T-cell (primary cell): ENCODE results near the gene PDE7B. TPM values are rescaled to one million over a fixed set of nuclear protein-coding genes. Genes with fewer than 3 reads are reported as not detected.

ENCODE experiments used
- ATAC-seq, 4 experiments: fragments of 200-7000 bp in 3 of 4; fragments of 150-1000 bp in 1 of 4; cut with Tn5 transposase; replicated peaks in 1 of 4; 1 replicate in 3 of 4; 2 replicates in 1 of 4; pipeline ENCODE4 v1.10.0; 2021; ENCODE audit warnings: moderate library complexity in 3 of 4, mild to moderate bottlenecking in 2 of 4, moderate number of reproducible peaks in 1 of 4
- CTCF ChIA-PET, 2 donors: fragments of 300-600 bp; sonication (Branson Sonifier 250); formaldehyde crosslinking; loops; one replicate each; lab custom pipeline; 2022; ENCODE audit warnings: antibody characterized with exemption in 2 of 2; lab: Charles Lee
- POLR2A ChIA-PET, 2 donors: fragments of 300-600 bp; sonication (Branson Sonifier 250); formaldehyde crosslinking; loops; one replicate each; lab custom pipeline; 2022; ENCODE audit warnings: antibody characterized with exemption in 2 of 2; lab: Charles Lee
- DNase-seq, 35 experiments: peaks; one replicate each; pipeline versions ENCODE4 v3.0.0 to v3.0.0-alpha.2; 2013 to 2023
- H3K27ac ChIP-seq: one replicate; pipeline ENCODE4 v1.5.1; 2013; ENCODE audit warnings: low read length
- H3K27me3 ChIP-seq, 2 experiments: replicated peaks in 1 of 2; 1 replicate in 1 of 2; 2 replicates in 1 of 2; pipeline versions ENCODE4 v1.6.1 to v1.7.0; 2013; ENCODE audit warnings: low read length in 1 of 2, mixed read lengths in 1 of 2; ENCODE audit not compliant: control insufficient read depth in 2 of 2, insufficient read depth in 2 of 2; ENCODE audit errors: extremely low read depth in 1 of 2
- H3K36me3 ChIP-seq, 2 donors: 1 replicate in 1 of 2; 2 replicates in 1 of 2; pipeline versions ENCODE4 v1.6.1 to v1.7.0; 2013; ENCODE audit warnings: low read length in 1 of 2; ENCODE audit not compliant: control insufficient read depth in 2 of 2, insufficient read depth in 1 of 2; ENCODE audit errors: extremely low read depth in 1 of 2
- H3K4me1 ChIP-seq, 2 experiments: 1 replicate in 1 of 2; 2 replicates in 1 of 2; pipeline versions ENCODE4 v1.6.1 to v1.7.0; 2013; ENCODE audit warnings: low read length in 2 of 2, mixed read lengths in 1 of 2; ENCODE audit not compliant: insufficient read depth in 2 of 2, control insufficient read depth in 1 of 2; ENCODE audit errors: extremely low read depth in 1 of 2
- H3K4me3 ChIP-seq, 2 donors: 1 replicate in 1 of 2; 2 replicates in 1 of 2; pipeline versions ENCODE4 v1.5.1 to v1.7.0; 2013; ENCODE audit warnings: mild to moderate bottlenecking in 2 of 2, low read length in 1 of 2, moderate library complexity in 1 of 2; ENCODE audit not compliant: control insufficient read depth in 1 of 2; ENCODE audit errors: extremely low read depth in 1 of 2
- H3K9me3 ChIP-seq: 2 replicates; pipeline ENCODE4 v1.7.0; 2013
- H3K27ac Mint-ChIP-seq, 2 donors: one replicate each; pipeline ENCODE4 v1.8.0; 2020 to 2021; ENCODE audit warnings: mild to moderate bottlenecking in 2 of 2, mixed read lengths in 2 of 2
- H3K27me3 Mint-ChIP-seq, 2 donors: one replicate each; pipeline ENCODE4 v1.8.0; 2021 to 2022; ENCODE audit warnings: mixed read lengths in 2 of 2
- H3K36me3 Mint-ChIP-seq: one replicate; pipeline ENCODE4 v1.8.0; 2021; ENCODE audit warnings: mixed read lengths
- H3K4me1 Mint-ChIP-seq, 3 donors: one replicate each; pipeline ENCODE4 v1.8.0; 2020 to 2022; ENCODE audit warnings: mixed read lengths in 3 of 3, mild to moderate bottlenecking in 1 of 3
- H3K4me3 Mint-ChIP-seq, 3 donors: one replicate each; pipeline ENCODE4 v1.8.0; 2020 to 2022; ENCODE audit warnings: mild to moderate bottlenecking in 3 of 3, mixed read lengths in 3 of 3, moderate library complexity in 3 of 3
- H3K9me3 Mint-ChIP-seq, 3 donors: one replicate each; pipeline ENCODE4 v1.8.0; 2020 to 2022; ENCODE audit warnings: mixed read lengths in 3 of 3
- WGBS: methylation state at CpG from one replicate; pipeline ENCODE4 v1.1.5; 2013; ENCODE audit warnings: missing lambda C conversion rate; ENCODE audit not compliant: insufficient coverage; 5-methylcytosine and 5-hydroxymethylcytosine counted together
- total RNA-seq, 35 experiments: library from RNA in 6 of 35; stranded (reverse) in 6 of 35; fragments of 120-200 nt in 1 of 35; gene quantifications; one replicate each; pipeline versions ENCODE4 v1.2.1 to v1.2.4 and lab custom pipeline; 2013 to 2026

Gene PDE7B
- total RNA-seq, 5 donors from 2014 or later (not counting 1 experiment from before 2014, with no cell fraction given): 0.35 to 1.5 (median 0.69) TPM

DNA sequence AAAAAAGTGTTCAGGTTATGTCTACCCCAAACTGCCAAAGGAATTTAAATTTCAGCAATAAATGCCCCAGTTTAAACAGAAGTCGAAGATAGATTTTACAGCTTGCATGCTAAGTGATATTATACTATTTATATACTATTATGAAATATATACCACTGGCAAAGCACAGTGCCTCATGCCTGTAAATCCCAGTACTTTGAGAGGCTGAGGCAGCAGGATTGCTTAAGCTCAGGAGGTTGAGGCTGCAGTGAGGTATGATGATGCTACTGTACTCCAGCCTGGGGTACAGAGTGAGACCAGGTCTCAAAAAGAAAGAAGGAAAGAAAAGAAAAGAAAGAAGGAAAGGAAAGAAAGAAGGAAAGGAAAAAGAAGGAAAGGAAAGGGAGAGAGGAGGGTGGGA, 296.6 kb downstream of the PDE7B start:
- H3K27me3 ChIP-seq: no peaks in the 10 kb centered on the region
- no peak overlapping the region for H3K4me3 Mint-ChIP-seq
- H3K4me3 ChIP-seq: no peak overlapping the region
- H3K4me1 Mint-ChIP-seq: no peaks in the 10 kb centered on the region
- H3K9me3 Mint-ChIP-seq: no peaks in the 10 kb centered on the region
- ATAC-seq (no peak), DNase-seq (no peak)
- H3K4me1 ChIP-seq: no peaks in the 10 kb centered on the region
- no peaks in the 10 kb centered on the region for H3K36me3 ChIP-seq
- WGBS: no CpG with 5 or more reads among the region's 1 CpG
- ChIA-PET CTCF (no interaction called here), POLR2A (no interaction called here)
- H3K27ac ChIP-seq: no peak overlapping the region
- H3K9me3 ChIP-seq: no peaks in the 10 kb centered on the region
- no peaks in the 10 kb centered on the region for H3K36me3 Mint-ChIP-seq
- H3K27me3 Mint-ChIP-seq: peaks cover 0 to 2% of the 10 kb centered on the region in 2 donors
- no peak overlapping the region for H3K27ac Mint-ChIP-seq

DNA sequence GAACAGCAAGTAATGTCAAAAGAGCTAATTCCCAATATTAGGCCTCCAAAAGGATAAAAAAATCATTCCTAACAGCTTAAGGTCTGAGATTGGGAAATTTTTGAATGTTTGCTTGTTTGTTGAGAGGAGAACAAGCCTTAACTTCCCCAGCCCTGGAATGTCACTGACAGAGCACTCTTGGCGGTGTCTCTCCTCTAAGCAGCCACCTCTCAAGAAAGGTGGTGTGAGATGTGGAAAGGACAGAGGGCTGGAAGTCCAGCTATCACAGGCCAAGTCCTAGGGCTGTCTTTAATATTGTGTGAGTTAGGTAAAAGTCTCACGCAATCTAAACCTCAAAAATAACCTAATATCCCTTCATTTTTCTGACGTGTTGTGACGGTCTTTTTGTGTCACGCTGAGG, 297.0 kb downstream of the PDE7B start:
- Mint-ChIP-seq H3K27ac (no peak overlapping the region), H3K4me3 (no peak overlapping the region), H3K4me1 (no peaks in the 10 kb centered on the region), H3K36me3 (no peaks in the 10 kb centered on the region), H3K27me3 (peaks cover 0 to 2% of the 10 kb centered on the region in 2 donors), H3K9me3 (no peaks in the 10 kb centered on the region)
- no CpG with 5 or more reads among the region's 5 CpGs for WGBS
- CTCF ChIA-PET: no interaction called here
- H3K4me1 ChIP-seq: no peaks in the 10 kb centered on the region
- H3K27ac ChIP-seq: no peak overlapping the region
- no peaks in the 10 kb centered on the region for H3K27me3 ChIP-seq
- no peak for ATAC-seq
- H3K9me3 ChIP-seq: no peaks in the 10 kb centered on the region
- no peaks in the 10 kb centered on the region for H3K36me3 ChIP-seq
- H3K4me3 ChIP-seq: no peak overlapping the region
- DNase-seq: no peak
- POLR2A ChIA-PET: no interaction called here

DNA sequence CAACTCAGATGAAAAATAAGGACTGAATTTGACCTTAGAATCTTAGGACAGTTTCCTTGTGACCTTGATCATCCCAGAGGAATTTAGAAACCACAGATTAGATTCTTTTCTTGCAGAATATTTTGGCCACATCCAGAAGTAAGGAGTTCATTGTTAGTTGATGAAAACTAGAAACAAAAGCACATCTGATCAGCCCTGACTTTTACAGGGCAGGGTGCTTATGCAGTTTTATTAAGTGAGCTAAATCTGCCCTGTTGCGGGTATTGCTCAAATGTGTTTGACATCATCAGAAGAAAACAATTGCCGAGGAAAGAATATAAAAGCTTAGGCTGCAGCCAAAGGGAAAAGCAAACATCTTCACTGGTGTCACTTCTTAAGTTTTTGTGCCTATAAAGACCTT, 297.8 kb downstream of the PDE7B start:
- Histone ChIP-seq H3K27me3 (no peaks in the 10 kb centered on the region), H3K9me3 (no peaks in the 10 kb centered on the region), H3K36me3 (no peaks in the 10 kb centered on the region), H3K27ac (no peak overlapping the region), H3K4me1 (no peaks in the 10 kb centered on the region), H3K4me3 (no peak overlapping the region)
- H3K27ac Mint-ChIP-seq: no peak overlapping the region
- ChIA-PET POLR2A (no interaction called here), CTCF (no interaction called here)
- H3K36me3 Mint-ChIP-seq: peaks cover under 1% of the 10 kb centered on the region
- WGBS: no CpG with 5 or more reads among the region's 2 CpGs
- no peak overlapping the region for H3K4me3 Mint-ChIP-seq
- ATAC-seq: no peak
- H3K4me1 Mint-ChIP-seq: no peaks in the 10 kb centered on the region
- H3K9me3 Mint-ChIP-seq: no peaks in the 10 kb centered on the region
- peaks cover 0 to 2% of the 10 kb centered on the region in 2 donors for H3K27me3 Mint-ChIP-seq
- no peak for DNase-seq

DNA sequence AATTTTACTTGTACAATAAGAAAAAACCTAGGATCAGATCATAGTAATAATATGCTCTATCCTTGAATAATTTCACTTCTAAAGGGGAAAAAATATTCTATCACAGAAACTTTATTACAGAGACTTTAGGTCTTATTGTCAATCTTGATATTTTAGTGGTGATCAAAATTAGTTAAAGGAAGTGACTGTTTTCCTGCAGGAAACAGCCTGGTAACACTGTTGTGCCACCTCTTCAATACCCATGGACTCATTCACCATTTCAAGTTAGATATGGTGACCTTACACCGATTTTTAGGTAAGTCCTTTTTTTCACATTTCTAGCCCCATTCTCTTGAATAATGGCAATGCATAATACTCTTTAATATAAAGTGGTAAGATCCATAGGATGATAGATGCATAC, 299.5 kb downstream of the PDE7B start:
- Mint-ChIP-seq H3K27ac (no peak overlapping the region), H3K4me1 (no peaks in the 10 kb centered on the region), H3K27me3 (peaks cover 0 to 2% of the 10 kb centered on the region in 2 donors), H3K9me3 (no peaks in the 10 kb centered on the region), H3K4me3 (no peak overlapping the region), H3K36me3 (peaks cover 3% of the 10 kb centered on the region)
- POLR2A ChIA-PET: no interaction called here
- DNase-seq (no peak), ATAC-seq (no peak)
- no peak overlapping the region for H3K27ac ChIP-seq
- WGBS: no CpG with 5 or more reads among the region's 1 CpG
- H3K27me3 ChIP-seq: no peaks in the 10 kb centered on the region
- no peaks in the 10 kb centered on the region for H3K36me3 ChIP-seq
- no peaks in the 10 kb centered on the region for H3K4me1 ChIP-seq
- no peak overlapping the region for H3K4me3 ChIP-seq
- CTCF ChIA-PET: interaction anchor here in 1 of 2 donors (0.5 kb wide), 1 partner anchor 179 kb away, joined by 7 read pairs; no protein-coding TSS in a partner anchor
- H3K9me3 ChIP-seq: no peaks in the 10 kb centered on the region

DNA sequence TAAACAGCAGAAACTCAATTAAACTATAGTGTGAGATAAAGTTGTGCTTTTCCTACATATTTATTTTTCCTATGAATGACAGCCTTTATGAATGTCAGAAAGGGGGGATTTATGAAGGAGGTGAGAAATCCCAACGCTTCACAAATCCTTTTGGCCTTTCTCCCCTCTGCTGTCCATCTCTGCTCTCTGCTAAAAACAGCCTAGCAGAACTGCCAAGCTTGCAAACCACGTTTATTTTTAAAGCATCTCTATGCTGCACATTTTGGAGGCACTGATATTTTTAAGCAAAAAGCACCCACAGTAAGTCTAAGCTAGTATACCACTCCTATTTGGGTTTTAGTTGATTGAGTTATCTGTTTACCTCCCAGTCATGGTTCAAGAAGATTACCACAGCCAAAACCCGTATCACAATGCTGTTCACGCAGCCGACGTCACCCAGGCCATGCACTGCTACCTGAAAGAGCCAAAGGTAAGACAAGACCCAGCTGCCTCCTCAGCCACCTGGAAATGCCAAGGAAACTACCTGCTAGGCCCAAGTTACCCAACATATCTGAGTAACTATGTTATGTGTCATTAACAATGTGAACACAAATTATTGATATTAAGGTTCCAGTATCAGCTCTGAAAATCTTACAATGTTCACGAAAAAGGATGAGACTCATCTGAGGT, 302.3 kb downstream of the PDE7B start:
- ATAC-seq (no peak), DNase-seq (no peak)
- H3K4me3 ChIP-seq: no peak overlapping the region
- ChIA-PET POLR2A (no interaction called here), CTCF (interaction anchor here in 1 of 2 donors (0.7 kb wide), 1 partner anchor 1263 kb away, joined by 3 read pairs; no protein-coding TSS in a partner anchor)
- H3K4me3 Mint-ChIP-seq: no peak overlapping the region
- no peaks in the 10 kb centered on the region for H3K4me1 Mint-ChIP-seq
- no peaks in the 10 kb centered on the region for H3K9me3 ChIP-seq
- no peaks in the 10 kb centered on the region for H3K9me3 Mint-ChIP-seq
- H3K27ac Mint-ChIP-seq: no peak overlapping the region
- no peaks in the 10 kb centered on the region for H3K27me3 Mint-ChIP-seq
- H3K36me3 ChIP-seq: no peaks in the 10 kb centered on the region
- H3K36me3 Mint-ChIP-seq: peaks cover 3% of the 10 kb centered on the region
- H3K27me3 ChIP-seq: no peaks in the 10 kb centered on the region
- no peaks in the 10 kb centered on the region for H3K4me1 ChIP-seq
- WGBS: no CpG with 5 or more reads among the region's 7 CpGs
- H3K27ac ChIP-seq: no peak overlapping the region

DNA sequence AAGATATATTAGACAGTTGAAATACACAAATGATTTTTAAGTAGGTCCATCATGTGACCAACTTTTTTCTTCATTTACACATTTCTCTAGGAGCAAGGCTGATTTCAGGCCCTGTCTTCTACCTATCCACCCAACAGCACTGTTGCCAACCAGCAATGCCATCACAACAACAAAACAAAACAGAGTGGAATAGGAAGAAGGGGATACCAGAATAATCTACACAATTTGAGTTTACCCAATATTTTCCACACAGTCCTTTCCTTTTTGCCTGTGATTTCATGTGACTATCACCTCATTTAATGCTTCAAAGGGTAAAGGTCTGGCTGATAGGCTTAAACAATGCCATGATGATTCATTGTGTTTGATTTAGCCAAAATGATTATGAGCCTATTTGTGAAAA, 303.7 kb downstream of the PDE7B start:
- H3K4me3 ChIP-seq: no peak overlapping the region
- H3K27ac ChIP-seq: no peak overlapping the region
- no peaks in the 10 kb centered on the region for H3K27me3 ChIP-seq
- no peaks in the 10 kb centered on the region for H3K4me1 ChIP-seq
- no peak overlapping the region for H3K27ac Mint-ChIP-seq
- no peaks in the 10 kb centered on the region for H3K9me3 ChIP-seq
- CTCF ChIA-PET: no interaction called here
- DNase-seq: no peak
- no peaks in the 10 kb centered on the region for H3K4me1 Mint-ChIP-seq
- no peak overlapping the region for H3K4me3 Mint-ChIP-seq
- H3K36me3 ChIP-seq: no peaks in the 10 kb centered on the region
- H3K27me3 Mint-ChIP-seq: no peaks in the 10 kb centered on the region
- peaks cover 3% of the 10 kb centered on the region for H3K36me3 Mint-ChIP-seq
- H3K9me3 Mint-ChIP-seq: no peaks in the 10 kb centered on the region
- ATAC-seq: no peak
- POLR2A ChIA-PET: no interaction called here

DNA sequence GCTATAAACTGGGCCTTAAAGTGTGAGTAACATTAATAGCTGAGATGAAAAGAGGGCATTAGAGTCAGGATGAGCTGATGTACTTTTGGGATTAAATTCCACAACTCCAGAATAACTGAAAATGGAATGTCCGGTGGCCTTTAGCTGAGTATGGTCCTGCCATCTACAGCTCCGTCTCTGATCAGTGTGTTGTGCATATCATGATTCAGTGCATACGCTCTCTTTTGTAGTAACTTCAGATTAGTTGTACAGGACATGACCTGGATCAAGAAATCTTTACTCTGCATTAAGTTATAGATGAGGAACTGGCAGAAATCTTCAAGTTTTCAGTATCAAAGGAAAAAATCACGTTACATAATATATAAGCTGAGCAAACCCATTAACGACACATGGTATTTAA, 306.2 kb downstream of the PDE7B start:
- WGBS: 86% methylated on average over 2 of the region's 5 CpGs
- Histone ChIP-seq H3K36me3 (no peaks in the 10 kb centered on the region), H3K27ac (no peak overlapping the region), H3K4me1 (no peaks in the 10 kb centered on the region), H3K4me3 (no peak overlapping the region), H3K27me3 (no peaks in the 10 kb centered on the region), H3K9me3 (no peaks in the 10 kb centered on the region)
- DNase-seq (no peak), ATAC-seq (no peak)
- ChIA-PET POLR2A (no interaction called here), CTCF (no interaction called here)
- Mint-ChIP-seq H3K27ac (no peak overlapping the region), H3K4me1 (no peaks in the 10 kb centered on the region), H3K36me3 (peaks cover 3% of the 10 kb centered on the region), H3K9me3 (peaks cover 0 to 2% (median 0%) of the 10 kb centered on the region in 3 donors), H3K4me3 (no peak overlapping the region), H3K27me3 (no peaks in the 10 kb centered on the region)
